ENCODE results near the gene PSME2.

PSME2 gene

GRCh38 chr14:24150993-24151392 is 4.6 kb upstream of the PSME2 start:
- DNase-seq = no peak

GRCh38 chr14:24150567-24150966 is 4.2 kb upstream of the PSME2 start:
- DNase-seq = no peak

GRCh38 chr14:24150061-24150460 is 3.7 kb upstream of the PSME2 start:
- DNase-seq = no peak

GRCh38 chr14:24149302-24149969 is 3.0 kb upstream of the PSME2 start:
- no peak for DNase-seq

- no peak for DNase-seq
Measured at GRCh38 chr14:24147761-24148428, 1.5 kb upstream of the PSME2 start.

GRCh38 chr14:24146978-24147760 is 759 bp upstream of the PSME2 start, which contains the start of gene RNF31:
Gene RNF31, plus strand, starts transcription at chr14:24147498. Its CDS starts 201 bp downstream, at chr14:24147699.
- peak; percentile 90 for DNase-seq

GRCh38 chr14:24145690-24146452 is 539 bp downstream of the PSME2 start:
- no peak for DNase-seq

GRCh38 chr14:24145219-24145618 is 1.2 kb downstream of the PSME2 start:
- DNase-seq = no peak

GRCh38 chr14:24144451-24144850 is 2.0 kb downstream of the PSME2 start:
- DNase-seq = no peak

- DNase-seq = no peak
Measured at GRCh38 chr14:24143511-24143910, 2.9 kb downstream of the PSME2 start.

GRCh38 chr14:24141097-24141880 is 5.1 kb downstream of the PSME2 start, which contains the start of gene EMC9:
Gene EMC9, minus strand, starts transcription at chr14:24141591. Its CDS starts 287 bp downstream, at chr14:24141304.
- DNase-seq = peak; percentile 98

GRCh38 chr14:24139272-24139934 is 7.0 kb downstream of the PSME2 start:
- DNase-seq = no peak

GRCh38 chr14:24138396-24139271 is 7.8 kb downstream of the PSME2 start:
- no peak for DNase-seq

- no peak for DNase-seq
Measured at GRCh38 chr14:24137529-24138395, 8.6 kb downstream of the PSME2 start.

- no peak for DNase-seq
Measured at GRCh38 chr14:24136684-24137528, 9.5 kb downstream of the PSME2 start.

- peak; percentile 77 for DNase-seq
Measured at GRCh38 chr14:24135834-24136683, 10.4 kb downstream of the PSME2 start, which contains the start of gene PSME1. Gene PSME1, plus strand, starts transcription at chr14:24136194. Its CDS starts 69 bp downstream, at chr14:24136263.

GRCh38 chr14:24135584-24135833 is 10.9 kb downstream of the PSME2 start:
- no peak for DNase-seq

- no peak for DNase-seq
Measured at GRCh38 chr14:24133735-24134134, 12.7 kb downstream of the PSME2 start.
